Right cardiac atrium (tissue), 5 donors: ENCODE measurements around the gene CYP2W1. TPM values are rescaled to one million over a fixed set of nuclear protein-coding genes. Genes with fewer than 3 reads are reported as not detected.
A peak's percentile ranks its signal among the peaks of the same experiment; 100 is the strongest.

Experiments
- ATAC-seq, 2 donors: fragments of 200-7000 bp; cut with Tn5 transposase; one replicate each; pipeline versions ENCODE4 v1.8.0 to v1.9.1; 2020; ENCODE audit warnings: moderate library complexity in 2 of 2, mild to moderate bottlenecking in 1 of 2
- DNase-seq, 3 donors: peaks; one replicate each; pipeline ENCODE4 v3.0.0-alpha.2; 2020
- H3K27ac ChIP-seq: one replicate; pipeline ENCODE4 v1.5.1; 2013; ENCODE audit warnings: mild to moderate bottlenecking, low read length, control low read depth, moderate library complexity
- H3K27me3 ChIP-seq: one replicate; pipeline ENCODE4 v1.6.1; 2013; ENCODE audit not compliant: control insufficient read depth, insufficient read depth
- H3K4me1 ChIP-seq: one replicate; pipeline ENCODE4 v1.6.1; 2013; ENCODE audit warnings: low read length; ENCODE audit not compliant: control insufficient read depth, insufficient read depth
- H3K4me3 ChIP-seq: one replicate; pipeline ENCODE4 v1.5.1; 2013; ENCODE audit warnings: low read length, control low read depth
- H3K9me3 ChIP-seq: one replicate; pipeline ENCODE4 v1.6.1; 2013; ENCODE audit warnings: low read length; ENCODE audit not compliant: control insufficient read depth
- WGBS: extraction: QIAGEN DNeasy Blood & Tissue Kit; methylation state at CpG from one replicate; pipeline ENCODE4 v1.1.7; 2013; 5-methylcytosine and 5-hydroxymethylcytosine counted together
- intact Hi-C, 4 donors: fragments of 100-400 bp; cut with DNase I; formaldehyde crosslinking; loops; one replicate each; pipeline versions ENCODE4 v1.11.0 to v1.14.0; 2022 to 2023
- polyA plus RNA-seq: library from polyadenylated mRNA; stranded (reverse); fragments of 200-250 nt; gene quantifications from one replicate; pipeline ENCODE4 v1.2.3, GENCODE V29; 2013
- total RNA-seq, 4 donors: library from RNA; stranded (reverse); fragmentation: NEBNext Ultra II Directional; extraction: Animal tissue kit (Norgen Biotek cat#: 25700); gene quantifications; one replicate each; pipeline ENCODE4 v1.2.1, GENCODE V29; 2021
- donor health status: healthy with polysubstance abuse.
- donor health status: DM: no; HTN: yes; CAD: no.
- donor health status: DM: no; HTN: no; CAD: no.
- donor health status: DM: no; HTN: yes; CAD: no; lungs with severe emphysema.
- donor health status: DM: yes; HTN: yes; CAD: no.

CYP2W1 gene
- total and polyA plus RNA-seq, 5 donors: not detected

DNA sequence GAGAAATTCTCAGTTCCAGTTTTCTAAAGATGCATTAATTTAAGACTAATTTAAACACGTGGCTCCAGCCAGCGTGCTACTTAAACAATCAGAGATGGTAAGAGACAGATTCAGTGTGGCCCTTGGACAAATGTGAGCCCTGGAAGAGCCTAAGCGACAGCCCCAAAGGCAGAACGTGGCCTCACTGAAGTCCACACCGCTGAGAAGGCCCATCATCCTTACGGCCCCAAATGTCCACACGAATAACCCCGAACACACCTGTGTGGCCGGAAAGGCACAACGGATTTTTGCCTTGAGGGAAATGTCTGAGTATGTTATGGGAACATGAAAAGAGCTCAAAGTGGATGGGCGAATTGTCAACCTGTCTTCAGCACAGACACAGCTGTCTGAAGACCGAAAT lies 10.9 kb upstream of the CYP2W1 start:
- H3K27ac ChIP-seq: no peak overlapping the region
- no peak overlapping the region for H3K4me3 ChIP-seq
- no peaks in the 10 kb centered on the region for H3K27me3 ChIP-seq
- no peak for DNase-seq
- 91% methylated on average over 12 of the region's 12 CpGs for WGBS
- intact Hi-C loops: no loop called here
- no peaks in the 10 kb centered on the region for H3K4me1 ChIP-seq
- H3K9me3 ChIP-seq: no peaks in the 10 kb centered on the region
- no peak for ATAC-seq

DNA sequence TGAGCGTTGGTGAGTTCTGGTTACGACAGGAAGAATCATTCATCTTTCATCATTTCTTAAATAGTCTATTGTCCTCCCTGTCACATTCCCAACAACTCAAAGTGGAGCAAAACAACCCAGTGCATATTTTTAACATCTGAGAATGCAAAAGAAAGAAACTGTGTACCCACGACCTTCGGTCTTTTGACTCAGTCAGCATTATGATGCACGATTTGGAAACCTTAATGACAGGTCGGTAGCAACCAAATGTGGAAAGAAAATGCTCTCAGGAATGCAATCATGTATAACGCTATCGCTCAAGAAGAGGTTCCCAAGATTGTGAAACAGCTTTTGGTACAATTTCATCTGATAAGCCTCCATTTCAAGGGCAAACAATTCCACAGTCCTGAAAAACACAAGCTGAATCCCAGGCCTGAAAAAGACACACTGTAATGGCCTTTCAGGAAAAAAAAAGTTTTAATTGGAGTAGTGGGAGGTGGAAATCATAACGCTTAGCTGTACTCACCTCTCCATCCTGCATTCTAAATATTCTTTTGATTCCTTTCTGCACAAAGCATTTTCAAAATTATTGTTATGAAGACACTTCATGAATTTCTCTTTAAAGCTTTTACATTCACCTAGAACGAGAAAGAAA lies 10.2 kb upstream of the CYP2W1 start:
- H3K27ac ChIP-seq: no peak overlapping the region
- intact Hi-C loops: no loop called here
- ATAC-seq (no peak), DNase-seq (no peak)
- H3K9me3 ChIP-seq: no peaks in the 10 kb centered on the region
- H3K4me1 ChIP-seq: no peaks in the 10 kb centered on the region
- 76% methylated on average over 10 of the region's 10 CpGs for WGBS
- H3K4me3 ChIP-seq: no peak overlapping the region
- H3K27me3 ChIP-seq: no peaks in the 10 kb centered on the region

DNA sequence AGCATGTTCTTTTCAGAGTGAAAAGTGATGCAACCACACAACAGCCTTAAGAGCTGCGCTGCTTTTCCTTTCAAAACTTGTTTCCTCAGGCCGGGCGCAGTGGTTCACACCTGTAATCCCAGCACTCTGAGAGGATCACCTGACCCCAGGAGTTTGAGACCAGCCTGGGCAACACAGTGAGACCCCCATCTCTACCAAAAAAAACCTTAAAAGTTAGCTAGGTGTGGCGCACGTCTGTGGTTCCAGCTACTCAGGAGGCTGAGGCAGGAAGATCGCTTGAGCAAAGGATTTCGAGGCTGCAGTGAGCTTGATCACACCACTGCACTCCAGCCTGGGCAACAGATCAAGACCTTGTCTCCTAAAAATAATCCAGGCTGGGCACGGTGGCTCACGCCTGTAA lies 9.7 kb upstream of the CYP2W1 start:
- H3K9me3 ChIP-seq: no peaks in the 10 kb centered on the region
- H3K27me3 ChIP-seq: no peaks in the 10 kb centered on the region
- H3K4me3 ChIP-seq: no peak overlapping the region
- DNase-seq (no peak), ATAC-seq (no peak)
- WGBS: 89% methylated on average over 9 of the region's 9 CpGs
- H3K27ac ChIP-seq: no peak overlapping the region
- intact Hi-C loops: no loop called here
- no peaks in the 10 kb centered on the region for H3K4me1 ChIP-seq

DNA sequence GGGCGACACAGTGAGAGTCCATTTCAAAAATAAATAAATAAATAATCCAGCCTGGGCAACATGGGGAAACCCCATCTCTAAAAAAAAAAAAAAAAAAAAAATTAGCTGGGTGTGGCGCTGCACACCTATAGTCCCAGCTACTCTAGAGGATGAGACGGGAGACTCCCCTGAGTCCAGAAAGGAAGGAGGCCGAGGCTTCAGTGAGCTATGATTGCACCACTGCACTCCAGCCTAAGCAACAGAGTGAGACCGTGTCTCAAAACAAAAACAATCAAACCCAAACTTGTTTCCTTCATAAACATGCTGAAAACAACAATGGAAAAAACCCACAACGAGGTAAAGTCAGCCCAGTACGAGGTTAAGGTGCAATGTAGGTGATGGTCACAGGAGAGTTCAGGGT lies 8.8 kb upstream of the CYP2W1 start:
- no peak overlapping the region for H3K27ac ChIP-seq
- H3K27me3 ChIP-seq: no peaks in the 10 kb centered on the region
- peak overlapping the region; percentile 83 for H3K4me3 ChIP-seq
- H3K9me3 ChIP-seq: no peaks in the 10 kb centered on the region
- ATAC-seq: no peak
- no peaks in the 10 kb centered on the region for H3K4me1 ChIP-seq
- 37% methylated on average over 7 of the region's 7 CpGs for WGBS
- intact Hi-C loops: no loop called here
- DNase-seq: no peak

DNA sequence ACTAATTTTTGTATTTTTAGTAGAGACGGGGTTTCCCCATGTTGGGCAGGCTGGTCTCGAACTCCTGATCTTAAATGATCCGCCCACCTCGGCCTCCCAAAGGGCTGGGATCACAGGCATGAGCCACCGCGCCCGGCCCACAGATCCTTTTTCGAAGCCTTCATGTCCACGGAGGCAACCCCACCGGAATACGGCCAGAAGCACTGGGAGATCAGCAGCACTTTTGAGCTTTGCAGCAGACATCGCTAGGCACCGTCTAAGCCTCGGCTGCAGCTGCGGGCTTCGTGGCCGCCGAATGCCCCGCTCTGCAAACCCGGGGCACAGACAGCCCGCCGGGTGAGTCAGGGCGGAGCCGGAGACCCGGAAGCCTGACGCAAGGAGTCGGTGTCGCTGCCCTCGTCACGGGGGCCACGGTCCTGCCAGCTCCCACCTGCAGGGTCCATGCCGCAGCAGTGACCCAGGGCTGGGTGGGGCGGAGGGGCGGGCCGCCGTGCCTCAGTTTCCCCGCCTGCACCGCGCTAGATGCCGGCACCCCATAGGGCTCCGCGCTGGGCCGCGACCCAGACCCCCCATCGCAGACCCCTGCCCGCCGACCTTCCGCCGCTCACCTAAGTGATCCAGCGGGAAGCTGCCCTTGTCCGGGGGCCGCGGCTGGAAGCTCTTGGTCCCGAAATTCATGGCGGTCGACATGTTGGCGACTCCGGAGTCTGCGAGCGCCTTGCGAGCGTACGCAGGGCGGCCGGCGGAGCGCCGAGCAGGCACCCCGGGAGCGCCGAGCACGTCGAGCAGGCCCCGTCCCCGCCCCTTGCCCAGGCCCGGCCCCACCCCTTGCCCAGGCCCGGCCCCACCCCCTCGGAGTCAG lies 7.9 kb upstream of the CYP2W1 start, which contains the start of gene COX19:
Gene COX19 (minus strand): TSS at position 730 of the 862 bp plus-strand sequence. CDS start 40 bp downstream, at position 690.
- WGBS: under 1% methylated on average over 78 of the region's 78 CpGs
- Histone ChIP-seq H3K9me3 (no peaks in the 10 kb centered on the region), H3K4me3 (peak within 1 kb of the TSS; percentile 83), H3K27ac (peak within 1 kb of the TSS; percentile 96), H3K4me1 (no peaks in the 10 kb centered on the region), H3K27me3 (no peaks in the 10 kb centered on the region)
- DNase-seq (peak; percentile 92 to 97 (median 96)), ATAC-seq (peak; percentile 97)
- intact Hi-C loops: no loop called here

DNA sequence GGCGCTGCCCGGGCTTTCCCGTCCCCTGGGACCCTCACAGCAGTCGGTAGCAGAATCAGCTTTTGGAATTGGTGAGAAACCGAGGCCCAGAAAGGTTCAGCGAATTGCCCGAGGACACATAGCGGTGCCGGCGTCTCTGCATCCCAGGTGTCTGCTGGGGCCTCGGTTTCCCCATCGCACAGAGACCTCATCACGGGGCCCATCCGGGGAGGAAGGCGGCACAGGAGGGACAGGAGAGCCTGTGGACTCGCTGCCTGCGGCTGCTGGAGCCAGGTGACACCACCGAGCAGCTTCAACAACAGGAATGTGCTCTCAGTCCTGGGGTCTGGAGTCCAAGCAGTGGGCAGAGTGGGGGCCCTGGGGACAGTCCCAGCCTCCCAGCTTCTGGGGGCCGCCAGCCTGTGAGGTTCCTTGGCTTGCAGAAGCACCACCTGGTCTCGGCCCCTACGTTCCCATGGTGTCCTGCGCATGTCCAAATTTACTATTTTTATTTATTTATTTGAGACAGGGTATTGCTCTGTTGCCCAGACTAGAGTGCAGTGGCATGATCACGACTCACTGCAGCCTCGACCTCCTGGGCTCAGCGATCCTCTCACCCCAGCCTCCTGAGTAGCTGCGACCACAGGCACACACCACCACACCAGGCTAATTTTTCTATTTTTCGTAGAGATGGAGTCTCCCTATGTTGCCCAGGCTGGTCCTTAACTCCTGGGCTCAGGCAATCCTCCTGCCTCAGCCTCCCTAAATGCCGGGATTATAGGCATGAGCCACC lies 7.1 kb upstream of the CYP2W1 start:
- WGBS: 52% methylated on average over 28 of the region's 28 CpGs
- ATAC-seq: peak; percentile 7 to 9
- H3K4me3 ChIP-seq: peak overlapping the region; percentile 83

DNA sequence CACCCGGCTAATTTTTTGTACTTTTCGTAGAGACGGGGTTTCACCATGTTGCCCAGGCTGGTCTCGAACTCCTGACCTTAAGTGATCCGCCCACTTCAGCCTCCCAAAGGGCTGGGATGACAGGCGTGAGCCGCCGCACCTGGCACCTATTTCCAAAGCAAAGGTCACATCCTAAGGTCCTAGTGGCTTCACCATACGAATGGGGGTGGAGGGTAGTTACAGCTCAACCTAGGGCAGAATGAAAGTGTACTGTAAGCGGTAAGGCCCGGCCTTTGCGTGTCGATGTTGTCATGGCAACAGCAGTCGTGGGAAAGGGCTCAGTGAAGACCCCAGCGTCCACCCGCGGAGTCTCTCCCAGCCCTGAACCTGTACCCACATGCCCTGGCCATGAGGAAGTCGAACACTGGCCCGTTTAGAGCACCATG lies 6.1 kb upstream of the CYP2W1 start:
- 83% methylated on average over 19 of the region's 19 CpGs for WGBS
- H3K27ac ChIP-seq: no peak overlapping the region
- no peak overlapping the region for H3K4me3 ChIP-seq
- intact Hi-C loops: no loop called here
- peak in 1 of 3 donors; percentile 45 for DNase-seq
- ATAC-seq: no peak
- no peaks in the 10 kb centered on the region for H3K4me1 ChIP-seq
- H3K27me3 ChIP-seq: no peaks in the 10 kb centered on the region
- H3K9me3 ChIP-seq: no peaks in the 10 kb centered on the region

More for the DNA sequence above, 7.1 kb upstream of the CYP2W1 start:
- H3K27me3 ChIP-seq: no peaks in the 10 kb centered on the region
- H3K4me1 ChIP-seq: no peaks in the 10 kb centered on the region
- H3K27ac ChIP-seq: no peak overlapping the region
- no peaks in the 10 kb centered on the region for H3K9me3 ChIP-seq
- intact Hi-C loops: no loop called here
- DNase-seq: no peak

DNA sequence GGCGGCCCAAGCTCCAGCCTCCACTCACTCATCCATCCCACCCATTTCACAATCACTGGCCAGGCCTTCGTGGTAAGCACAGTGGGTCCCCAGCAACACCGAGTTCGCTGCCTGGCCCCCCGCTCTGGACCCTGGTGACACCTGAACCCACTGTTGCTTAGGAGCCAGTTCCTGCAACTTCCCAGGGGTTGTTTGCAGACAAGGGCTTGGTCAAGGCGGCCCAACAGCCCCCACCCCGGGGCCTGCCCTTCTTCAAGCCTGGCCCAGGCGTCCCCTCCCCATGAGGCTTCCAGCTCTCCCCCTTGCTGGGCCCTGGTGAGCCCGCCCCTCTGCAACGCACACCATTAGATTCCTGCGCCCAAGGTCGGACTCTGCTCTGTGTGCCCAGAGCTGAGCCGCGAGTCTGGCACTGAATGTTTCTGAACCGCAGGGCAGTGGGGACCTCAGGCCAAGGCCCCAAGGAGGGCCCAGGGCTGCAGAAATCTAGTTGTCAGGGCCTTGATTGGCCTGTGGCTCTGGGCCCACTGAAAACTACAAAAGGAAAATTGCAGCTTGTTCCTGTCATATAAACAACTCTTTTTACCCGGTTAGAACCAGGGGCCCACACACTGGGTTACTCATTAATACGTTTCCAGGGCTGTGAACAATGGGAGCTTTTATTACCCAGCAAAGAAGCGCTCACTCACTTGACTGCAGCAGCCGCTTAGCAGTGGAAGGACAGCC lies 5.5 kb upstream of the CYP2W1 start:
- Histone ChIP-seq H3K27ac (no peak overlapping the region), H3K27me3 (no peaks in the 10 kb centered on the region), H3K4me1 (no peaks in the 10 kb centered on the region), H3K4me3 (no peak overlapping the region), H3K9me3 (no peaks in the 10 kb centered on the region)
- intact Hi-C loops: no loop called here
- 74% methylated on average over 19 of the region's 19 CpGs for WGBS
- DNase-seq: peak in 1 of 3 donors; percentile 50
- no peak for ATAC-seq

DNA sequence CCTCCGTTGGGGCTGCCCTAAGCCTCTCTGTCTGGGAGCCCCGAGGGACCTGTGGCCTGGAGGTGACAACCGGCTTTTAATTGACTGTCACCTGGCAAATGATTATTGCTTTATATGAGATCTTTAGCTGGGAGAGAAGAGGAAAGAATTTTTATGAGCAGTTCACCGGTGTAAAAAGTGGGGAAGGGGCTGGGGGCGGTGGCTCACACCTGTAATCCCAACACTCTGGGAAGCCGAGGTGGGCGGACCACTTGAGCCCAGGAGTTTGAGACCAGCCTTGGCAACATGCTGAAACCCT lies 5.0 kb upstream of the CYP2W1 start:
- Histone ChIP-seq H3K27ac (no peak overlapping the region), H3K9me3 (no peaks in the 10 kb centered on the region), H3K4me3 (no peak overlapping the region), H3K27me3 (no peaks in the 10 kb centered on the region), H3K4me1 (no peaks in the 10 kb centered on the region)
- 78% methylated on average over 7 of the region's 7 CpGs for WGBS
- peak in 1 of 3 donors; percentile 46 for DNase-seq
- ATAC-seq: no peak
- intact Hi-C loops: no loop called here

DNA sequence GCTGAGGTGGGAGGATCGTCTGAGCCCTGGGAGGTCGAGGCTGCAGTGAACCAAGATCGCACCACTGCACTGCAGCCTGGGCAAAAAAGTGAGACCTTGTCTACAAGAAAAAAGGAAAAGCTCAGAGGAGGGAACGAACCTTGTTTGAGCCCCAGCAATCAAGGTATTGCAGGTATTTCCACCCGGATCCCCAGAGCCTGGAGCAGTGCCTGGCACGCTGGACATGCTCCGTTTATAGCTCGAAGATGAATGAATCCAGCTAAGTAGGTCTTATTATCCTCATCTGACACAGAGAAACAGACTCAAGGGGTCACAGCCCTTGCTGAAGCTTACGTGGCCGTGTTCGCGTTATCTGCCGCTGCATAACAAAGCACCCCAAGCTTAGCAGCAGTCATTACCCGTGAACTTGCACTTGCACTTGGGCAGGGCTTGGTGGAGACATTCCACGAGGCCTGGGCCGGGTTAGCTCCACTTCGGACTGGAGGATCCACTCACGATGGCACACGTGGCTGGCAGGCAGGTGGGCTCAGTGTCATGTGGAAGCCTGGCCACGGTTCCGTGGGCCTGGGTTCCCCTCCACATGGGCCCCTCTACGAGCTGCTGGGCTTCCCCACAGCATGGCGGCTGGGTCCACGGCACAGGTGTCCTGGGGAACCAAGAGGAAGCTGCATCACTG lies 4.4 kb upstream of the CYP2W1 start:
- H3K27ac ChIP-seq: no peak overlapping the region
- DNase-seq (no peak), ATAC-seq (no peak)
- intact Hi-C loops: no loop called here
- no peak overlapping the region for H3K4me3 ChIP-seq
- WGBS: 90% methylated on average over 24 of the region's 24 CpGs
- no peaks in the 10 kb centered on the region for H3K4me1 ChIP-seq
- no peaks in the 10 kb centered on the region for H3K27me3 ChIP-seq
- no peaks in the 10 kb centered on the region for H3K9me3 ChIP-seq
